GM21825 (cell line): ENCODE measurements around the gene ANKRD31.
A peak's percentile ranks its signal among the peaks of the same experiment; 100 is the strongest.

Experiments
- ATAC-seq: cut with Tn5 transposase; IDR thresholded peaks from one replicate; pipeline ENCODE4 v1.9.1; 2021; ENCODE audit warnings: mild to moderate bottlenecking, moderate library complexity; ENCODE audit not compliant: unreplicated experiment

The ANKRD31 gene

DNA sequence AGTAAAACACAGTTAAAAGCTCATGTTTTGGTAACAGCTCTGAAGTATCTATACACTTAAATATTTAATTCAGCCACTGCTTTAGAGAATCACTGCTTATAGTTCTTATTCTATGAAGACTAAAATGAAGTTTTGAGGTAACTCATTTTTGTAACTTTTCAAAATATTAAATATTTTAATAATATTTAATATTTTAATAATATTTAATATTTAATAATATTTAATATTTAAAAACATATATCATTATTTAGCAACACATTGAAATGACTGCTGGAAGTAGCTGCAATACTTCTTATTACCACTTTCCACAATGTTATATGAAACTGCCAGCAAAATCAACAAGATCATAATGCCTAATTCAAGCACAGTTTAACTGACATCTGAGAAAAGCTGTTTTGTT is 165.6 kb downstream of the ANKRD31 start:
- ATAC-seq: no peak

DNA sequence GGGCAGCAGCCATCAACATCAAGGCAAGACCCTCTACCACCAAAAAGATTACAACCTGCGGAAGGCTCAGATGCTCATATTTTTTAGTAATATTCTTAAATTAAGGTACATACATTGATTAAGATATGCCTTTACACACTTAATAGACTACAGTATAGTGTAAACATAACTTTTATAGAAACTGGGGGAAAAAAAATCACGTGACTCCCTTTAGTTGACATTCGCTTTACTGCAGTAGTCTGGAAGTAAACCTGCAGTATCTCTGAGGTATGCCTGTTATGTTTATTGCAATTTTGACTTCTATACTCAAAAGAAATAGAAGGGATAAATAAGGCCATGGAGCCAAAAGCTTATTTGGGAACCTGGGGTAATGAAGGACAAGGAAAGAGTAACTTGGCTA is 169.2 kb downstream of the ANKRD31 start:
- no peak for ATAC-seq

GRCh38 chr5:75062925-75063531 is 173.7 kb downstream of the ANKRD31 start:
- ATAC-seq: peak; percentile 61

GRCh38 chr5:75059912-75060545 is 176.6 kb downstream of the ANKRD31 start:
- ATAC-seq: no peak

GRCh38 chr5:75058986-75059535 is 177.6 kb downstream of the ANKRD31 start:
- no peak for ATAC-seq

GRCh38 chr5:75057561-75057960 is 179.1 kb downstream of the ANKRD31 start:
- no peak for ATAC-seq

- ATAC-seq: no peak
These were observed 180.9 kb downstream of the ANKRD31 start for GRCh38 chr5:75055727-75056144.

GRCh38 chr5:75054134-75054930 is 182.3 kb downstream of the ANKRD31 start:
- ATAC-seq: no peak

DNA sequence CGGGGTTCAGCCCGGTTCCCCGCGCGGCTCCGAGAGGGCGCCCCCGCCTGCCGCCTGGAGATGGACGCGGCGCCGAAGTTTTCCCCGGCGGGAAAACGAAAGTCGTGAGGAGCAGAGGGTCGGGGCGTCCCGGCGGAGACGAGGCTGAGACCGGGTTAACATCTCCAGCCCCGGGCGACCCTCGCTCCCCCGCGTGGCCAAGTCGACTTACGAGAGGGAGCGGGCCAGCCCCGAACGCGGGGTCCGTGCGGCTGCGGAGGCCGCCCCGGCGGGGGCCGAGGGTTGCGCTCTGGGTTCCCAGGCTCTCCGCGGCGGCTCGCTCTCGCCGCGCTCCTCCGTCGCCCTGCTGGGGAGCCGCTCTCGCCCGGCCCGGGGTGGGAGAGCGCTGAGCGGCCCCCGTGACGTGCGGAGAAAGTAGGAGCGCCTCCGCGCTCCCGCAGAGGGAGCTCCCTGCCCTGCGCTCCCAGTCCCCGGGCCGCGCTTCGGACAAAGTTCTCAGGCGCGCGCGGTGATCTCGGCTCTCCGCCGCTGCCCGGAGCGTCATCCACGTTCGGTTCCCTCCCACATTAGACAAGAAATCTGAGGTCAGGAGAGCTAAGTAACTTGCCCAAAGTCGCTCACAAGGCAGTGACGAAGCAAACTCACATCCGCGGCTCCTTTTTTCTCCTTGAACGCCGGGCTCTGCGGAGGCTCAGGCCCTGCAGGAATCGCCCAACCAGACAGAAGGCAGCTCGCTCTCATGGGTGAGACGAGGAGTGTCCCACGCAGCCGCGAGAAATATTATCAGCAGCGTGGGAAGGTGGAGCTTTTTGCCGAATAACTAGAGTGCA is 183.2 kb downstream of the ANKRD31 start:
- no peak for ATAC-seq

DNA sequence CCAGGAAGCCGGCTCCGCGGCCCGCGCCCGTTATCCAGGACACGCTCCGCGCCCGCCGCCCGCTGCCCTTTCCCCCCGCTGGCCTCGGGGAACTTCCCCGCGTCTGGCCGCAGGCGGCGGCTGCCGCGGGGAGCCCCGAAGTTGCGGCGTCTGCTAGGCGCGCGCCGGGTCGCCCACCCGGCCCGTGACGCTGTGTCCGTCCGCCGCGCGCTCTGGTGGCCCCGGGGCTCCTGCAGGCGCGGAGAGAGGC is 183.7 kb downstream of the ANKRD31 start:
- ATAC-seq: no peak

DNA sequence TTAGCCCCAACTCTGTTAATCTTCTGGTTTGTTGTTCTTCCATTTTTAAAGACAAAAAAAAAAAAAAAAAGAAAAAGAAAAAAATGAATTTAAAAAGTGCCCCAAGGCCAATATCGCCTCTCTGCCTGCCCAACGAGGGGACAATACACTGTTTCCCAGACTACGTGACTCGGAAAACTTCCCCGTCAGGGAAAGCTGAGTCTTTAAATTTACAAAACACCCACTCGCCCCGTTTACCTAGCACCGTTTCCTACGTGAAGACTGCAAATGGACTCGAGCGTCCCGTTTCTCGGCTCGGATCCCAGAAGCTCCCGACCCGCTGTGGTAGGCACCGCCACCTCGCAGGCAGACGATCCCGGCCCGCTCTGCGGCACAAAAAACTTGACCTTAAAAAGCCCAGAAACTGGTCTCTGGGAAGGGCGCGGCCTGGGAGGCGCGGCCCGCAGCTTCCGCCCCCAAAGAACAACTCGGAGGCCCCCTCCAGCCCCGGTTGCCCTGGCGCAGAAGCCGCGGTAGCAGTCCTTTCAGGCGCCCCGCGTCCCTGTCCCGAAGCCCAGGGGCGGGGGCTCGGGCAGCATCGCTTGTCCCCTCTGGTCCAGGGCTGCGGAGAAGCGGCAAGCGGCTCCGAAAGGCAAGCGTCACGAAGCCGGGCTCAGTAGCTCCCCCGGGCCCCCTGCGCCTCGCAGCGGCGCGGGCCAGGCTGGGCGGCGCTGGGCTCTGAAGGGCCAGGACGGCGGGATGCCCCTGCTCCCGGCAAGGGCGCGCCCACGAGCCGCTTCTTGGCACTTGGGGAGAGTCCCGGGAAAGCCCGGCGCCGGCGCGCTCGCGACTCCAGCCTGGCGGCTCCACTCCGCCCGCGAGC is 184.3 kb downstream of the ANKRD31 start, which contains the start of gene GCNT4:
Gene GCNT4, minus strand, starts transcription at position 367 of the 862 bp plus-strand sequence. CDS start 22,521 bp downstream, outside the sequence.
- ATAC-seq: no peak

DNA sequence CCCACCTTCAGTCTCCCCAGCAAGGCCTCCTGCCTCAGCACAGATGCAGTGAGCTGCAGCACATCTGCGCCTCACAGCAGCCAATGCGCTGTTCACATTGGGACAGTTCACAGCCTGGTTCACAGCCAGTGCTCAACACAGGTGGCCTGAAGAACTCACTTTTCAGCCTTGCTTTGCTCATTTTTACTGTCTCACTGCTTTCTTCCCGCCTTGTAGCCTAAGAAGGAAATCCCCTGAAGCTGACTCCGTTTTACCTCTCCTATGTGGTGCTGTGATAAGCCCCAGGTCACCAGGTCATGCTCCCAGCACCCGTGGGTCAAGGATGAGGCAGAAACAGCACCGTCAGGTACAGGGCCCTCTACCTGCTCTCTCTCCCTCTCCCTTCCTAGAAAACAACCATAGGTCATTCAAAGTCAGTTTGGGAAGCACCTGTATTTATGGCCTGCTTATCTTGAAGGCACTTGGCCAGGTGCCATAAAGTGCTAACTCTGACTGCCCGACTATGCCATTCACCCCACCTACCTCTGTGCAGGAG is 185.4 kb downstream of the ANKRD31 start:
- no peak for ATAC-seq

- no peak for ATAC-seq
These were observed 186.3 kb downstream of the ANKRD31 start for GRCh38 chr5:75050415-75050814.

DNA sequence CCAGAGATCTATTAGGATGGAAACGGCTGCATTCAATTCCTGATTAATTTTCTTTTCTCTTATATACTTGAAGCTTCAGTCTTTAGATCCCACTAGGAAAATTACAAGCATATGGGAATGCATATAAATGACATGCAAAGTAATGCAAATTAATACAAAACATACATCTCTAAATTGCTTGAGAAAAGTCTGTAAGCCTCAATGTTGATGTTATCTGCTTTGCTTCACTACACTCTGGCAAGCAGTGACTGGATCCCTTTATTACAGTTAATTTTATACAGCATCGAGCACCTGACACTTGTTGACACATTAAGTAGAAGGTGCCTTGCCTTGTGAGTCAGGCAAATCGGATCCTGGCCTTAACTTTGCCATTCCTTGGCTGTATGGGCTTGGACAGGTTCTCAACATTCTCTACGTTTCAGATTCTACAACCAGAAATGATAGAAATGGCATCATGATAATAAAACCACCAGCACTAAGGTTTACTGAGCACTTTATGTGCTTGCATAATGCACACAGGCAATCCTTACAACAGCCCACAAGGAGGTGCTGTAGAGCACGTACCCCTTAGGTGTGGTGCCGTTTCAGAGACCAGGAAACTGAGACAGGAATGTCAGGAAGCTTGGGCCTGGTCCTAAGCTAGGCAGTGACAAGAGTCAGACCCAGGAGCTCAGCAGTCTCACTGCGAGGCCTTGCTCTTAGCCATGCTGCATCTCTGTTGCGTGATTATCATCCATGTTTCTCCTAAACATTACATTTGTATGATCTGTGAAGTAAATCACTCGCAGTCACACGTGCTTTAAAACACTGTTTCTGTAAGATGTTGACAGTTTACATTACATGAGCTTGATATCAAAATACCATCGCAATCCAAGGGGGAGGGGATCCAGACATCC is 187.0 kb downstream of the ANKRD31 start:
- no peak for ATAC-seq

GRCh38 chr5:75048457-75048953 is 188.2 kb downstream of the ANKRD31 start:
- ATAC-seq: peak; percentile 36

DNA sequence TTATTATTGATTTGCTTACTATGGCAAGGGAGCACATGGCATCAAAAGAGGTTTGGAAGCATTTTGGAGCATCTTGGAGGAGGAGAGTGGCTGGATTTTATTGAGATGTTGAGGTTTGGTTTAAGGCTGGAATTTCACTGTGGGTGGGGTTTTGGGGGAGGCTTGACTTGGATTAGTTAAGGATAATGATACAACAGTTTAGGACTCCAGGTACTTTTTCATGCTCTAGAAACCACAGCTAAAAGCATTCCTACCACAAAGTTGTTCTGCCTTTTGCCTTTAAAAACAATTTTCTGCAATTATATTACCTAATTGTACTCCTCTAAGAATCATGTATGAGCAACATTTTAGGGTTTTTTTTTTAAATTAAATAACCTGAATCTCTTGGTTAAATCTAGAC is 189.3 kb downstream of the ANKRD31 start:
- no peak for ATAC-seq

GRCh38 chr5:75046366-75047142 is 190.1 kb downstream of the ANKRD31 start:
- ATAC-seq: no peak

- no peak for ATAC-seq
These were observed 191.6 kb downstream of the ANKRD31 start for GRCh38 chr5:75045071-75045470.
